Stimulated activated naive CD4-positive, alpha-beta T cell treated with Interleukin-2 at 50 U/mL for 16 hours (primary cell): ENCODE results near the gene CTRB1.
"Not testable (repeated sequence)": the region's sequence is repeated elsewhere in the genome, so short reads cannot be mapped to it uniquely, and the experiment has no call there.

ENCODE experiments used
- DNase-seq: peaks from one replicate; lab custom pipeline; 2025; lab: John Stamatoyannopoulos, UW

The CTRB1 gene

GRCh38 chr16:75271441-75272096, 52.8 kb downstream of the CTRB1 start:
- DNase-seq, result no peak

DNA sequence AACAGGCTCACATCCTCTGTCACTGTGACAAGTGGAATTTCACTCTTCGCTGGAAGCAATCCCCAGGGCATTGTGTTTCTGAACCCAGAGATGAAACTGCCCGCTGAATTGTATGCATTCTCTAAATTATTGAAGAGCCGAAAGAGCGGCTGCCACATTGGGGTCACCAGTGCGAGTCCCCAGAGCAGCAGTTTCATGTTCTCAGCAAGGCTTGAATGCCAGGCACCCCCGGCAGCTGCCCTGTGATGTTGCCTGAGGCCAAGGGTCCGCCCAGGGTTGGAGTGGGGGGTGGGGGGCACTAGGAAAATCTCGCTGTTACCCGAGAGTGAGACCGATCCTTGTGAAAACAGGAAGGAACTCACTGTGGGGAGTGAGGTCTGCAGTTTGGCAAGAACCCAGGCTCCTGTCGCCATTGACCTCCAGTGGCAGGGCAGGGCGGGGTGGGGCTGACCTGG, 53.3 kb downstream of the CTRB1 start:
- DNase-seq, result no peak

DNA sequence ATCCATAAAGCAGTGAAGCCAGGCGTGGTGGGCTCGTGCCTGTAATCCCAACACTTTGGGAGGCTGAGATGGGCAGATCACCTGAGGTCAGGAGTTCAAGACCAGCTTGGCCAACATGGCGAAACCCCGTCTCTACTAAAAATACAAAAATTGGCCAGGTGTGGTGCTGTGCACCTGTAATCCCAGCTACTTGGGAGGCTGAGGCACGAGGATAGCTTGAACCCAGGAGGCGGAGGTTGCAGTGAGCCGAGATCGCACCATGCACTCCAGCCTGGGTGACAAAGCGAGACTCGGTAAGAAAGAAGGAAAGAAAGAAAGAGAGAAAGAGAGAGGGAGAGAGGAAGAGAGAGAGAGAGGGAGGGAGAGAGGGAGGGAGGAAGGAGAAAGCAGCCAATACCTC, 53.8 kb downstream of the CTRB1 start:
- not testable (repeated sequence) for DNase-seq

DNA sequence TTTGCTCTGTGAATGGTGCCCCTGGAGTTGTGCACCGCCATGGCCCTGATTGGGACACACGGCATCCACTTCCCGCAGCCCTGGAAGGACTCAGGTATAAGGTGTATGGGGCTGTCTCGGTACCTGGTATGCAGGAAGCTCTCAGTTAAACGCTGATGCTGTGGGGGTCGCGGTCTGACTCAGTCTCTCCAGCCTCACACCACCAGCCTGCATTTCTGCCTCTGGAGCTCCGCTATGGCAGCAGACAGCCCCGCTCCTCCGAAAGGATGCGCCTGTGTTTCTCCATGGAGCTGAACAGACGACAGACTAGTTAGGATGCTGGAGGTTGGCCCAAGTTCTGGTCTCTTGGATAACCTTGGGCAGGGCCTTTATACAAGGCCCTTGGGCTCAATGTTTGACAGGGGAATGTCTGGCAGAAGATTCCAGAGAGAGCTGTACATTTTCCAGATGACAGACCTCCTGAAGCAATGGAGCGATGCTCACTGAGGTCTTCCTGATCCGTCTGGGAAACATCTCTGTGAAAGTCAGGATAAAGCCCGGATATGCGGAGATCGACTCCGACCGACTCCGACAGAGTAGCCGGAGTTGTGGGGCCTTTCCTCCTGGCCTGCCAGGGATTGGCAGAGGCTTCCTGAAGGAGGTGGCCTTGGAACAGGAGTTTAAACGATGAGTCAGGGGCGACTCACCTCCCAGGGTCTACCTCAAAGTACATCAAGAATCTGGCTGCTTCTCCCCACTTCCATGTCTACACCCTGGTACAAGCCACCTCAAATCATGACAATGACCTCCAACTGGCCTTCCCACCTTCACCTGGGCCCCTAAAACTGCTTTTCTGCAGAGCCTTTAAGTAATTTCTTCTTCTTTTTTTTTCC, 54.5 kb downstream of the CTRB1 start:
- no peak for DNase-seq
